Activated CD8-positive, alpha-beta memory T cell treated with anti-CD3 and anti-CD28 coated beads, Interleukin-2, amount 50 U/mL, for 4 hours (primary cell): ENCODE measurements around the gene RUFY4.

Experiments used
- DNase-seq: peaks from one replicate; pipeline ENCODE4 v3.0.0-alpha.2; 2020

The RUFY4 gene

GRCh38 chr2:218063896-218064295 lies 5.2 kb upstream of the RUFY4 start:
- DNase-seq, result no peak

GRCh38 chr2:218065239-218066006 lies 3.6 kb upstream of the RUFY4 start:
- DNase-seq, result no peak

- no peak for DNase-seq
Observed at GRCh38 chr2:218066926-218067515, 2.0 kb upstream of the RUFY4 start.

- no peak for DNase-seq
Observed at GRCh38 chr2:218067523-218067922, 1.5 kb upstream of the RUFY4 start.

GRCh38 chr2:218069606-218070300 lies 700 bp downstream of the RUFY4 start:
- DNase-seq, result no peak

- DNase-seq, result no peak
Observed at GRCh38 chr2:218070587-218070986, 1.5 kb downstream of the RUFY4 start.

- no peak for DNase-seq
Observed at GRCh38 chr2:218071218-218071937, 2.3 kb downstream of the RUFY4 start.

GRCh38 chr2:218072002-218072401 lies 2.9 kb downstream of the RUFY4 start:
- no peak for DNase-seq

- no peak for DNase-seq
Observed at GRCh38 chr2:218072478-218073024, 3.5 kb downstream of the RUFY4 start.

GRCh38 chr2:218073185-218073584 lies 4.1 kb downstream of the RUFY4 start:
- DNase-seq, result no peak

GRCh38 chr2:218074031-218074430 lies 5.0 kb downstream of the RUFY4 start:
- no peak for DNase-seq

GRCh38 chr2:218075975-218076811 lies 7.1 kb downstream of the RUFY4 start:
- no peak for DNase-seq

- DNase-seq, result no peak
Observed at GRCh38 chr2:218077464-218078216, 8.6 kb downstream of the RUFY4 start.

GRCh38 chr2:218079943-218080913 lies 11.2 kb downstream of the RUFY4 start:
- DNase-seq, result no peak

- DNase-seq, result no peak
Observed at GRCh38 chr2:218081063-218081462, 12.0 kb downstream of the RUFY4 start.

- no peak for DNase-seq
Observed at GRCh38 chr2:218081695-218082094, 12.6 kb downstream of the RUFY4 start.

GRCh38 chr2:218082586-218083351 lies 13.7 kb downstream of the RUFY4 start:
- DNase-seq, result no peak

GRCh38 chr2:218083352-218083676 lies 14.3 kb downstream of the RUFY4 start:
- no peak for DNase-seq

GRCh38 chr2:218086478-218086877 lies 17.4 kb downstream of the RUFY4 start:
- DNase-seq, result no peak
